HEK293 (cell line): ENCODE results near the gene CADPS.

Experiments used
- YY1 ChIP-seq: fragments of 450-650 bp; formaldehyde crosslinking; IDR thresholded peaks from 2 replicates; pipeline ENCODE4 v1.5.1; 2018; ENCODE audit warnings: missing biosample characterization, missing genetic modification characterization
- ZSCAN23 ChIP-seq: fragments of 450-650 bp; formaldehyde crosslinking; IDR thresholded peaks from 2 replicates; pipeline ENCODE4 v1.5.1; 2016; ENCODE audit warnings: missing biosample characterization, missing genetic modification characterization

DNA sequence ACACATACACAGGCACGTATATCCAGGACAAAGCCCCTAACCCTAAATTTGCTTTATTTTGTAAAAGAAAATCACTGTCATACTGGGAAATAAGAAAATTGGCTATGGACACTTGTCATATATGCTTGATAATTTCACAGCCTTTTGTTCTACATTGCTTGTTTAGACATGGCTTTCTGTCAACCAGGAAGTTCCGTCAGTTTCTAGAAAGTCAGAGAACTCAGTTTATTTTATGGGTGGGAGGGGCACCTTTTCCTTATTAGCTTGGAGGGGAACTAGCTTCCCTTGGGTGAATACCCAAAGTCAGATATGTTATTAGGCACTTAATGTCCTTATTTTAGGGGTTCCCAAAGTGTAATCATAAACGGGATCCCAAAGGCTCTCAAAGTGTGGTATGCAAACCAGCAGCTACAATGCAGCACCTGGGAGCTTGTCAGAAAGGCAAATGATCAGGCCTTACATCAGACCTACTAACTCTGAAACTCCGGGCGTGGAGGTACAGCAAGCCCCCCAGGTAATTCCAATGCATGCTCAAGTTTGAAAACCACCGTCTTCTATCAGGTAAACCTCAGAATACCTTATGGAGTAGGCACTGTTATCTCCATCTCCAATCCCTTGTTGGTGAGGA, 50.1 kb downstream of the CADPS start:
- TF ChIP-seq YY1 (tag by site-specific recombination) (no peak), ZSCAN23 (tag by site-specific recombination) (no peak)
